ENCODE results near the gene KAZN.

KAZN gene

DNA sequence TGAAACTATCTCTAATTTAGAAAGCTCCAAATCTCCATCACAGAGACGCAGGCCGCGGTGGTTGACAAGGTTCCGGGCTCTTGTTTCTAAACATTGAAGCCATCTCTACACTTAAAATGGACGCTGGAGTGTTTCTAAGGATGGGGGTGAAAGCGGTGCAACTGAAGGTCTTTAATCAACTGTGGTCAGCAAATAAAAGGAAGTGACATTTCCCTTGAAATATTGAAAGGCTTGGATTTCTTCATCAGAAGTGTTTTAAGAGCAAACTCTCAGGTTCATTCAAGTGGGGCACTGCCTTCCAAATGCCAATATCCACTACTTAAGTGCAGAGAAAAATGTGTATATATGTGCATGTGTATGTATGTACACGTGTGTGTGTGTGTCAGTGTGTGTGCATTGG lies 117.3 kb downstream of the KAZN start:
- Histone ChIP-seq H3K4me3 (ENCODE audit: low read depth, low read length) (no peak overlapping the region), H3K36me3 (ENCODE audit: control insufficient read depth in 2 of 2, insufficient read depth in 1 of 2, low read length in 2 of 2) (no peaks in the 10 kb centered on the region), H3K27ac (ENCODE audit: extremely low read depth, low read depth, low read length) (no peak overlapping the region), H3K4me1 (ENCODE audit: control insufficient read depth, insufficient read depth, low read length) (no peaks in the 10 kb centered on the region), H3K9me3 (ENCODE audit: control insufficient read depth, insufficient read depth, low read depth, low read length) (no peaks in the 10 kb centered on the region)
- CTCF ChIA-PET: no interaction called here
- POLR2A ChIA-PET: no interaction called here
- no peak for TF ChIP-seq ZNF140 (tag by site-specific recombination; IDR thresholded peaks at IDR 0.05)
- TF ChIP-seq, protein P1, sequence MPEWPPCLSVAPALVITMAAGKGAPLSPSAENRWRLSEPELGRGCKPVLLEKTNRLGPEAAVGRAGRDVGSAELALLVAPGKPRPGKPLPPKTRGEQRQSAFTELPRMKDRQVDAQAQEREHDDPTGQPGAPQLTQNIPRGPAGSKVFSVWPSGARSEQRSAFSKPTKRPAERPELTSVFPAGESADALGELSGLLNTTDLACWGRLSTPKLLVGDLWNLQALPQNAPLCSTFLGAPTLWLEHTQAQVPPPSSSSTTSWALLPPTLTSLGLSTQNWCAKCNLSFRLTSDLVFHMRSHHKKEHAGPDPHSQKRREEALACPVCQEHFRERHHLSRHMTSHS (tag by site-specific recombination; IDR thresholded peaks at IDR 0.05): no peak

DNA sequence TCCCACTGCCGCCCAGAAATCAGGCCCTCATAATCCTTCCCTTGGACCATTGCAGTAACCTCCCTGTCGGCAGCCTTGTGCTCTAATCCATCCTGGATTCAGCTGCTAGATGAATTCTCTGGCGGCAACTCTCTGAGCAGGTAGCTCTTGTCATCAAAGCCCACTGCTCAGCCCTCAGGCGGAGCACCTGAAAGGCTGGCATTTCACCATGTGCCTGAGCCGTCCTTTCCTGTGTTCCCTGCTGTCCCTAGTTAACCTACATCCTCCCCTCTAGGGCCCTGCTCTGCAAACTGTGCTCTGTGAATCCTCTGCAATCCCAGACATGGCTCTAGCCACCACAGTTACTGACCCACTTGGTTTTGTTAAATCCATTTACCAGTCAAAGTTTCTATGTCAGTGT lies 118.0 kb downstream of the KAZN start:
- H3K36me3 ChIP-seq (ENCODE audit: control insufficient read depth in 2 of 2, insufficient read depth in 1 of 2, low read length in 2 of 2): no peaks in the 10 kb centered on the region
- no peak overlapping the region for H3K27ac ChIP-seq (ENCODE audit: extremely low read depth, low read depth, low read length)
- no peaks in the 10 kb centered on the region for H3K9me3 ChIP-seq (ENCODE audit: control insufficient read depth, insufficient read depth, low read depth, low read length)
- no peaks in the 10 kb centered on the region for H3K4me1 ChIP-seq (ENCODE audit: control insufficient read depth, insufficient read depth, low read length)
- ChIA-PET POLR2A (no interaction called here), CTCF (no interaction called here)
- no peak overlapping the region for H3K4me3 ChIP-seq (ENCODE audit: low read depth, low read length)
- TF ChIP-seq ZNF146 (tag by site-specific recombination; IDR thresholded peaks at IDR 0.05) (no peak), ZNF274 (IDR thresholded peaks at IDR 0.05; ENCODE audit: low read length) (no peak), ZNF274 (tag by site-specific recombination; IDR thresholded peaks at IDR 0.05; ENCODE audit: borderline replicate concordance) (peak; percentile 65; the same call in 1 of the 2 replicates), GLI2 (tag by site-specific recombination; IDR thresholded peaks at IDR 0.05; ENCODE audit: borderline replicate concordance, low read depth) (no peak), ZNF555 (tag by site-specific recombination; conservative IDR thresholded peaks at IDR 0.05) (no peak), ZNF623 (tag by site-specific recombination; IDR thresholded peaks at IDR 0.05) (no peak), WT1 (tag by site-specific recombination; IDR thresholded peaks at IDR 0.05) (no peak), ZNF138 (tag by site-specific recombination; IDR thresholded peaks at IDR 0.05; ENCODE audit: borderline replicate concordance) (no peak), ZNF133 (tag by site-specific recombination; IDR thresholded peaks at IDR 0.05) (no peak), ZNF558 (tag by site-specific recombination; IDR thresholded peaks at IDR 0.05) (no peak), SETDB1 (IDR thresholded peaks at IDR 0.05; ENCODE audit: insufficient read length, low read length) (peak; percentile 38), ZNF776 (tag by site-specific recombination; IDR thresholded peaks at IDR 0.05; ENCODE audit: borderline replicate concordance) (no peak), GFI1B (tag by site-specific recombination; IDR thresholded peaks at IDR 0.05) (no peak), ZNF416 (tag by site-specific recombination; IDR thresholded peaks at IDR 0.05) (no peak)
- TF ChIP-seq, protein P2, sequence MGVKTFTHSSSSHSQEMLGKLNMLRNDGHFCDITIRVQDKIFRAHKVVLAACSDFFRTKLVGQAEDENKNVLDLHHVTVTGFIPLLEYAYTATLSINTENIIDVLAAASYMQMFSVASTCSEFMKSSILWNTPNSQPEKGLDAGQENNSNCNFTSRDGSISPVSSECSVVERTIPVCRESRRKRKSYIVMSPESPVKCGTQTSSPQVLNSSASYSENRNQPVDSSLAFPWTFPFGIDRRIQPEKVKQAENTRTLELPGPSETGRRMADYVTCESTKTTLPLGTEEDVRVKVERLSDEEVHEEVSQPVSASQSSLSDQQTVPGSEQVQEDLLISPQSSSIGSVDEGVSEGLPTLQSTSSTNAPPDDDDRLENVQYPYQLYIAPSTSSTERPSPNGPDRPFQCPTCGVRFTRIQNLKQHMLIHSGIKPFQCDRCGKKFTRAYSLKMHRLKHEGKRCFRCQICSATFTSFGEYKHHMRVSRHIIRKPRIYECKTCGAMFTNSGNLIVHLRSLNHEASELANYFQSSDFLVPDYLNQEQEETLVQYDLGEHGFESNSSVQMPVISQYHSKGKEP (tag by site-specific recombination; IDR thresholded peaks at IDR 0.05): no peak
- TF ChIP-seq, protein P3, sequence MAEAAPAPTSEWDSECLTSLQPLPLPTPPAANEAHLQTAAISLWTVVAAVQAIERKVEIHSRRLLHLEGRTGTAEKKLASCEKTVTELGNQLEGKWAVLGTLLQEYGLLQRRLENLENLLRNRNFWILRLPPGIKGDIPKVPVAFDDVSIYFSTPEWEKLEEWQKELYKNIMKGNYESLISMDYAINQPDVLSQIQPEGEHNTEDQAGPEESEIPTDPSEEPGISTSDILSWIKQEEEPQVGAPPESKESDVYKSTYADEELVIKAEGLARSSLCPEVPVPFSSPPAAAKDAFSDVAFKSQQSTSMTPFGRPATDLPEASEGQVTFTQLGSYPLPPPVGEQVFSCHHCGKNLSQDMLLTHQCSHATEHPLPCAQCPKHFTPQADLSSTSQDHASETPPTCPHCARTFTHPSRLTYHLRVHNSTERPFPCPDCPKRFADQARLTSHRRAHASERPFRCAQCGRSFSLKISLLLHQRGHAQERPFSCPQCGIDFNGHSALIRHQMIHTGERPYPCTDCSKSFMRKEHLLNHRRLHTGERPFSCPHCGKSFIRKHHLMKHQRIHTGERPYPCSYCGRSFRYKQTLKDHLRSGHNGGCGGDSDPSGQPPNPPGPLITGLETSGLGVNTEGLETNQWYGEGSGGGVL (tag by site-specific recombination; IDR thresholded peaks at IDR 0.05): no peak

DNA sequence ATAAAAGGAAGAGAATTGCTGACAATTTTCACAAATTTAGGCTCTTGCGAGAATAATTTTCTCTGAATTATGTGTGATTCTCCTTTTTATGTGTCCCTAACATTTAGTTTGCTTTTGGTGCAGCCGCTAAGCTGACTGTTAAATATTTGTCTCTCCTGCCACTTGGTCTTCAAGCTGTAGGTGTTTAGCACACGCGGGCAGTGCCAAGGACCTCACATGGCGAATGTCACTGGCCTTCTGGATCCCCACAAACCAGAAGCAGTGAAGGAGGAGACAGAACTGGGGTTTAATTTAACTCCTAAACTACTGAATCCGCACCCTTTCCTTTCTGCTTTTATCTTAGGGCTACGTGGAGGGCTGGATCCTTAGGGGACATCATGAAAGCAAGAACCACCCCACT lies 120.0 kb downstream of the KAZN start:
- no peak for TF ChIP-seq RBAK (tag by site-specific recombination; IDR thresholded peaks at IDR 0.05)
- no peak overlapping the region for H3K27ac ChIP-seq (ENCODE audit: extremely low read depth, low read depth, low read length)
- no peaks in the 10 kb centered on the region for H3K4me1 ChIP-seq (ENCODE audit: control insufficient read depth, insufficient read depth, low read length)
- H3K36me3 ChIP-seq (ENCODE audit: control insufficient read depth in 2 of 2, insufficient read depth in 1 of 2, low read length in 2 of 2): no peaks in the 10 kb centered on the region
- no peak overlapping the region for H3K4me3 ChIP-seq (ENCODE audit: low read depth, low read length)
- CTCF ChIA-PET: no interaction called here
- POLR2A ChIA-PET: no interaction called here
- H3K9me3 ChIP-seq (ENCODE audit: control insufficient read depth, insufficient read depth, low read depth, low read length): no peaks in the 10 kb centered on the region

All from HEK293 (cell line).